NCI-H2196 treated with DMSO at 0.1 percent for 48 hours (cell line): ENCODE data around the gene EPHA4.

Experiments
- DNase-seq: peaks from one replicate; lab custom pipeline; 2025; ENCODE audit not compliant: unreplicated experiment; lab: John Stamatoyannopoulos, UW

Gene EPHA4

GRCh38 chr2:221572821-221573429 is 821 bp upstream of the EPHA4 start:
- DNase-seq: no peak

GRCh38 chr2:221571551-221572218 is 419 bp downstream of the EPHA4 start:
- no peak for DNase-seq

GRCh38 chr2:221571025-221571550 is 1.0 kb downstream of the EPHA4 start:
- DNase-seq: no peak

GRCh38 chr2:221570321-221570935 is 1.7 kb downstream of the EPHA4 start:
- DNase-seq: no peak

- no peak for DNase-seq
Observed at GRCh38 chr2:221569871-221570270, 2.2 kb downstream of the EPHA4 start.

GRCh38 chr2:221569425-221569845 is 2.7 kb downstream of the EPHA4 start:
- DNase-seq: no peak

- DNase-seq: no peak
Observed at GRCh38 chr2:221568299-221568698, 3.8 kb downstream of the EPHA4 start.

GRCh38 chr2:221567809-221568208 is 4.3 kb downstream of the EPHA4 start:
- DNase-seq: no peak

GRCh38 chr2:221567231-221567760 is 4.8 kb downstream of the EPHA4 start:
- DNase-seq: no peak

GRCh38 chr2:221563270-221563985 is 8.7 kb downstream of the EPHA4 start:
- no peak for DNase-seq

- DNase-seq: no peak
Observed at GRCh38 chr2:221562226-221562625, 9.9 kb downstream of the EPHA4 start.

- DNase-seq: no peak
Observed at GRCh38 chr2:221561770-221562169, 10.3 kb downstream of the EPHA4 start.

- DNase-seq: no peak
Observed at GRCh38 chr2:221559991-221560390, 12.1 kb downstream of the EPHA4 start.

GRCh38 chr2:221558107-221558506 is 14.0 kb downstream of the EPHA4 start:
- DNase-seq: no peak

- no peak for DNase-seq
Observed at GRCh38 chr2:221555494-221555846, 16.6 kb downstream of the EPHA4 start.

GRCh38 chr2:221554769-221555493 is 17.2 kb downstream of the EPHA4 start:
- DNase-seq: no peak

- no peak for DNase-seq
Observed at GRCh38 chr2:221553333-221553732, 18.8 kb downstream of the EPHA4 start.

GRCh38 chr2:221552291-221552690 is 19.8 kb downstream of the EPHA4 start:
- DNase-seq: no peak

GRCh38 chr2:221551864-221552263 is 20.2 kb downstream of the EPHA4 start:
- DNase-seq: no peak

- DNase-seq: no peak
Observed at GRCh38 chr2:221549143-221549542, 23.0 kb downstream of the EPHA4 start.
